T-helper 2 cell treated with Interferon-gamma antibody and Interleukin-4, amounts not matched to agents 5 μg/mL and 100 μg/mL, for 36 hours (primary cell): ENCODE results near the gene WDR45.

Experiments
- DNase-seq: peaks from one replicate; pipeline ENCODE4 v3.0.0; 2021; ENCODE audit warnings: low spot score
- H3K27ac Mint-ChIP-seq: one replicate; pipeline ENCODE4 v1.8.0; 2021; ENCODE audit warnings: mild to moderate bottlenecking, mixed read lengths
- H3K27me3 Mint-ChIP-seq: one replicate; pipeline ENCODE4 v1.8.0; 2021; ENCODE audit warnings: low read depth, mixed read lengths
- H3K36me3 Mint-ChIP-seq: one replicate; pipeline ENCODE4 v1.8.0; 2021; ENCODE audit warnings: low read depth, mixed read lengths
- H3K4me1 Mint-ChIP-seq: one replicate; pipeline ENCODE4 v1.8.0; 2021; ENCODE audit warnings: low read depth, mixed read lengths
- H3K4me3 Mint-ChIP-seq: one replicate; pipeline ENCODE4 v1.8.0; 2022; ENCODE audit warnings: mild to moderate bottlenecking, moderate library complexity, mixed read lengths
- H3K9me3 Mint-ChIP-seq: one replicate; pipeline ENCODE4 v1.8.0; 2021; ENCODE audit warnings: mixed read lengths

The WDR45 gene

GRCh38 chrX:49067285-49068120, 12.2 kb downstream of the WDR45 start:
- Mint-ChIP-seq H3K4me1 (peaks cover 2% of the 10 kb centered on the region), H3K9me3 (no peaks in the 10 kb centered on the region), H3K27ac (no peak overlapping the region), H3K4me3 (no peak overlapping the region), H3K27me3 (no peaks in the 10 kb centered on the region), H3K36me3 (no peaks in the 10 kb centered on the region)
- DNase-seq: no peak

- no peaks in the 10 kb centered on the region for H3K27me3 Mint-ChIP-seq
- H3K27ac Mint-ChIP-seq: no peak overlapping the region
- no peak for DNase-seq
- no peak overlapping the region for H3K4me3 Mint-ChIP-seq
- H3K36me3 Mint-ChIP-seq: no peaks in the 10 kb centered on the region
- H3K9me3 Mint-ChIP-seq: no peaks in the 10 kb centered on the region
- no peaks in the 10 kb centered on the region for H3K4me1 Mint-ChIP-seq
These were observed 13.0 kb downstream of the WDR45 start for GRCh38 chrX:49066690-49067089.

GRCh38 chrX:49066278-49066677, 13.4 kb downstream of the WDR45 start:
- Mint-ChIP-seq H3K9me3 (no peaks in the 10 kb centered on the region), H3K4me3 (no peak overlapping the region), H3K27ac (no peak overlapping the region), H3K27me3 (no peaks in the 10 kb centered on the region), H3K4me1 (no peaks in the 10 kb centered on the region), H3K36me3 (no peaks in the 10 kb centered on the region)
- no peak for DNase-seq

DNA sequence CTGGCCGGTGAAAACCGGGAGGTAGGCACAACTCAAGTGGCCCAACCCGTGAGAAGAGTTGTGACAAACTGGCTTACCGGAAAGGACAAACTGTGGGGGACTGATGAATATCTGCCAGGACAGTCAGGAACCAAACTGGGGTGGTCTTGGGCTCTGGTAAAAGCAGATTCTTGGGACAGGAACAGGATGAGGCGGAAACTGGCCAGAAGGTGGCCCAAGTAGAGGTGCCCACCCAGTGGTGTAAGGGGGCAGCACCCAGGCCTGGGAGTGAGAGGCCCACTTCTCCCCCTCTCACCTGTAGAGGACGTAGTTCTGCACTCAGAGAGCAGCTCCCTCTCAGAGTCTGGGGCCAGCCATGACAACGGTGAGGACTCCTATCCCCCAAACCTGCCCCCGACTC, 15.0 kb downstream of the WDR45 start:
- no peaks in the 10 kb centered on the region for H3K27me3 Mint-ChIP-seq
- no peak overlapping the region for H3K4me3 Mint-ChIP-seq
- no peak overlapping the region for H3K27ac Mint-ChIP-seq
- DNase-seq: no peak
- H3K9me3 Mint-ChIP-seq: no peaks in the 10 kb centered on the region
- no peaks in the 10 kb centered on the region for H3K4me1 Mint-ChIP-seq
- H3K36me3 Mint-ChIP-seq: no peaks in the 10 kb centered on the region

GRCh38 chrX:49064303-49064702, 15.4 kb downstream of the WDR45 start:
- no peak overlapping the region for H3K27ac Mint-ChIP-seq

GRCh38 chrX:49063715-49064114, 16.0 kb downstream of the WDR45 start:
- Mint-ChIP-seq H3K4me3 (no peak overlapping the region), H3K4me1 (no peaks in the 10 kb centered on the region), H3K27ac (no peak overlapping the region), H3K36me3 (no peaks in the 10 kb centered on the region), H3K9me3 (no peaks in the 10 kb centered on the region), H3K27me3 (no peaks in the 10 kb centered on the region)
- no peak for DNase-seq

More at GRCh38 chrX:49064303-49064702, 15.4 kb downstream of the WDR45 start:
- no peaks in the 10 kb centered on the region for H3K36me3 Mint-ChIP-seq
- H3K4me3 Mint-ChIP-seq: no peak overlapping the region
- no peaks in the 10 kb centered on the region for H3K4me1 Mint-ChIP-seq
- no peaks in the 10 kb centered on the region for H3K27me3 Mint-ChIP-seq
- H3K9me3 Mint-ChIP-seq: no peaks in the 10 kb centered on the region
- DNase-seq: no peak

- H3K27ac Mint-ChIP-seq: no peak overlapping the region
- no peaks in the 10 kb centered on the region for H3K36me3 Mint-ChIP-seq
- DNase-seq: no peak
- no peaks in the 10 kb centered on the region for H3K27me3 Mint-ChIP-seq
- H3K9me3 Mint-ChIP-seq: no peaks in the 10 kb centered on the region
- H3K4me1 Mint-ChIP-seq: no peaks in the 10 kb centered on the region
- no peak overlapping the region for H3K4me3 Mint-ChIP-seq
These were observed 17.8 kb downstream of the WDR45 start for GRCh38 chrX:49061916-49062315.

GRCh38 chrX:49061490-49061889, 18.2 kb downstream of the WDR45 start:
- no peaks in the 10 kb centered on the region for H3K27me3 Mint-ChIP-seq
- DNase-seq: no peak
- no peaks in the 10 kb centered on the region for H3K36me3 Mint-ChIP-seq
- no peaks in the 10 kb centered on the region for H3K9me3 Mint-ChIP-seq
- no peak overlapping the region for H3K27ac Mint-ChIP-seq
- no peaks in the 10 kb centered on the region for H3K4me1 Mint-ChIP-seq
- no peak overlapping the region for H3K4me3 Mint-ChIP-seq

GRCh38 chrX:49060914-49061313, 18.8 kb downstream of the WDR45 start:
- Mint-ChIP-seq H3K36me3 (no peaks in the 10 kb centered on the region), H3K27ac (no peak overlapping the region), H3K9me3 (no peaks in the 10 kb centered on the region), H3K4me3 (no peak overlapping the region), H3K4me1 (no peaks in the 10 kb centered on the region), H3K27me3 (no peaks in the 10 kb centered on the region)
- DNase-seq: no peak

DNA sequence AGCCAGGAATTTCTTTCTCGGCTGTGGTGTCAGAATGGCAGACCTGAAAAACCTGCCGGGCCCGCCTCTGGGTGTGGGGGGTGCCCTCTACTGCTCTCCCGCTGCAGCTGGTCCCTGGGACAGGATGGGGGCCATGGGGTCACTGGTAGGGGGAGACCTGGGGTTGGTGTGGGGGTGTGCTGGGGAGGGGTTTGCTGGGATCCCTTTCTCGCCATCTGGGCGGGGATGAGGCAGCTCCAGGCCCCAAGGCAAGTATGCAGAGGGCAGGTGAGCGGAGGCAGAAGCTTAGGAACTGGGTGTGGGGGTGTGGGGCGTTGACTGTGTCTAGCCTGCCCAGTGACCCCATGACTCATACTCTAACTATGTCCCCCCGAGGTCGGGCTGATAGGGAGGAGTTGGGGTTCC, 20.0 kb downstream of the WDR45 start:
- Mint-ChIP-seq H3K36me3 (no peaks in the 10 kb centered on the region), H3K4me3 (no peak overlapping the region), H3K9me3 (no peaks in the 10 kb centered on the region), H3K27me3 (no peaks in the 10 kb centered on the region), H3K4me1 (peaks cover 4% of the 10 kb centered on the region), H3K27ac (no peak overlapping the region)
- no peak for DNase-seq

GRCh38 chrX:49059201-49059600, 20.5 kb downstream of the WDR45 start:
- H3K27ac Mint-ChIP-seq: no peak overlapping the region
- no peaks in the 10 kb centered on the region for H3K36me3 Mint-ChIP-seq
- DNase-seq: no peak
- H3K9me3 Mint-ChIP-seq: no peaks in the 10 kb centered on the region
- H3K4me3 Mint-ChIP-seq: no peak overlapping the region
- H3K4me1 Mint-ChIP-seq: peaks cover 9% of the 10 kb centered on the region
- H3K27me3 Mint-ChIP-seq: no peaks in the 10 kb centered on the region

DNA sequence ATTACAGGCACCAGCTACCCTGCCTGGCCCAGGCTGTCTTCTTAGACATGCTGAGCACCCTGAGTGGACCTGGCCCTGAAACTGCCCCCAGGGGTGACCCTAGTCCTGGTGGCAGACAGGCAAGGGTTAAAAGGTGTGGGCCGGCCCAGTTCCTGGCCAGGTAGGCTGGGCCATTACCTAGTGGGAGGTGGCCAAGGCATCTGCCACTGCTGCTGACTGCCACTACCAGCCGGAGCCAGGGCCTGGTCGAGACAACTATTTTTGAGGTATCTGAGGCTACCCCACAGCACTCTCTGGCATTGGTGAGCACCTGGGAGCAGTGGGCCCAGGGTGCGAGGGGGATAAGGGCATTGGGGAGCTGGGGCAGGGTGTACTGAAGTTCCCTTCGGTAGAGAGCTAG, 20.9 kb downstream of the WDR45 start, which contains the start of gene CCDC120:
Gene CCDC120 (plus strand): TSS at position 206 of the 400 bp plus-strand sequence. CDS start 3,043 bp downstream, outside the sequence.
- no peak for DNase-seq
- Mint-ChIP-seq H3K9me3 (no peaks in the 10 kb centered on the region), H3K27ac (no peak within 1 kb of the TSS), H3K36me3 (no peaks in the 10 kb centered on the region), H3K4me1 (peaks cover 13% of the 10 kb centered on the region), H3K4me3 (no peak within 1 kb of the TSS), H3K27me3 (no peaks in the 10 kb centered on the region)

GRCh38 chrX:49054073-49054762, 25.5 kb downstream of the WDR45 start:
- peaks cover 21% of the 10 kb centered on the region for H3K4me1 Mint-ChIP-seq
- no peak for DNase-seq
- H3K36me3 Mint-ChIP-seq: no peaks in the 10 kb centered on the region
- H3K9me3 Mint-ChIP-seq: no peaks in the 10 kb centered on the region
- peak overlapping the region; percentile 83 for H3K27ac Mint-ChIP-seq
- H3K27me3 Mint-ChIP-seq: no peaks in the 10 kb centered on the region
- H3K4me3 Mint-ChIP-seq: peak overlapping the region; percentile 81

DNA sequence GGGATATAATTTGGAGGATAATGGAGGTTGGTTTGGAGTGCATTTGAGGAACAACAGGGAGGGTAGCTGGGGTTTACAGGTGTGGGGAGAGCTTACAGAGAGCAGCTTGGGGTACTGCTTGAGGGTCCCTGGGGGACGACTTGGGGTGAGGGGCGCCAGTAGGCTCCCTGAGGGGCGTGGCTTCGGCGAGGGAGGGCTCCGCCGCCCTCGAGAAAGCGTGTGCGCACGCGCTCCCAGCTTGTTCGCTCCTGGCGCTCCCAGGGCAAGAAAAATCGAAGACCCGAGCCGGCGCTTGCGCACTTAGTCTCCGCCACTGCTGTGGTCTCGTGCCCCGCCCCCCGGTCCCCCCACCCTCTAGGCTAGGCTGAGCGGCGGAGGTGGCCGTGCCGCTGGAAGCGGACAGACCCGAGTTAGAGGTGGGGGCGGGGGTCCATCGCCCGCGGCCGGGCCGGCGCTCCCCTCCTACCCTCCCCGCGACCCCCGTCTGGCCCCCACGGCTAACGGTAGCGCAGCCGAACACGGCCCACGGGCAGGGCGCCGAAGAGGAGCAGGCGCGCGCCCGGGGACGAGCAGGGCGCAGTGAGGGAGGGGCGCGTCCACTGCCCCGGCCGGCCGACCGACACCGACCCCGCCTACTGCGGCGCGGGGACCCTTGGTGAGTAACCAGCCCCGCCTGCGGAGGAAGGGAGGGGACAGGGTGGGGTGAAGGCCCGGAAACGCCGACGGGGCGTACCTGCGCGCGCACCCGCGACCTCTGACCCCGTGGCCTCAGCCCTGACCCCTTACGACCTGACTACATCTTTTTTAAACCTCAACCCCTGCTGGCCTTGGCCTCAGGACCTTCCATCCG, 26.2 kb downstream of the WDR45 start:
- H3K4me1 Mint-ChIP-seq: peaks cover 21% of the 10 kb centered on the region
- no peaks in the 10 kb centered on the region for H3K27me3 Mint-ChIP-seq
- DNase-seq: peak; percentile 45
- H3K9me3 Mint-ChIP-seq: no peaks in the 10 kb centered on the region
- H3K36me3 Mint-ChIP-seq: no peaks in the 10 kb centered on the region
- H3K4me3 Mint-ChIP-seq: peak overlapping the region; percentile 81
- peak overlapping the region; percentile 90 for H3K27ac Mint-ChIP-seq
